GM06990 (cell line): ENCODE measurements around the gene FA2H.
"Not testable (repeated sequence)": the region's sequence is repeated elsewhere in the genome, so short reads cannot be mapped to it uniquely, and the experiment has no call there.

ENCODE experiments used
- DNase-seq: peaks from one replicate; pipeline ENCODE4 v3.0.0-alpha.2; 2011; ENCODE audit not compliant: insufficient read length; ENCODE audit errors: extremely low read depth
- H3K27me3 ChIP-seq: replicated peaks from 2 replicates; pipeline ENCODE4 v1.6.0; 2011; ENCODE audit warnings: low read length; ENCODE audit not compliant: control insufficient read depth, insufficient read depth
- H3K36me3 ChIP-seq: 2 replicates; pipeline ENCODE4 v1.5.1; 2011; ENCODE audit warnings: low read length; ENCODE audit not compliant: control insufficient read depth, insufficient read depth
- H3K4me3 ChIP-seq: replicated peaks from 2 replicates; pipeline ENCODE4 v1.5.1; 2011; ENCODE audit warnings: low read depth, mild to moderate bottlenecking, control low read depth, low read length
- TF ChIP-seq, protein P1 (sequence below): IDR thresholded peaks from 2 replicates; pipeline ENCODE4 v1.5.1; 2011; ENCODE audit warnings: low read length, control low read depth, mild to moderate bottlenecking, inconsistent platforms; ENCODE audit not compliant: insufficient read depth, poor library complexity, severe bottlenecking

The FA2H gene

GRCh38 chr16:74767749-74768148, 6.9 kb downstream of the FA2H start:
- H3K36me3 ChIP-seq: no peaks in the 10 kb centered on the region
- TF ChIP-seq, protein P1, sequence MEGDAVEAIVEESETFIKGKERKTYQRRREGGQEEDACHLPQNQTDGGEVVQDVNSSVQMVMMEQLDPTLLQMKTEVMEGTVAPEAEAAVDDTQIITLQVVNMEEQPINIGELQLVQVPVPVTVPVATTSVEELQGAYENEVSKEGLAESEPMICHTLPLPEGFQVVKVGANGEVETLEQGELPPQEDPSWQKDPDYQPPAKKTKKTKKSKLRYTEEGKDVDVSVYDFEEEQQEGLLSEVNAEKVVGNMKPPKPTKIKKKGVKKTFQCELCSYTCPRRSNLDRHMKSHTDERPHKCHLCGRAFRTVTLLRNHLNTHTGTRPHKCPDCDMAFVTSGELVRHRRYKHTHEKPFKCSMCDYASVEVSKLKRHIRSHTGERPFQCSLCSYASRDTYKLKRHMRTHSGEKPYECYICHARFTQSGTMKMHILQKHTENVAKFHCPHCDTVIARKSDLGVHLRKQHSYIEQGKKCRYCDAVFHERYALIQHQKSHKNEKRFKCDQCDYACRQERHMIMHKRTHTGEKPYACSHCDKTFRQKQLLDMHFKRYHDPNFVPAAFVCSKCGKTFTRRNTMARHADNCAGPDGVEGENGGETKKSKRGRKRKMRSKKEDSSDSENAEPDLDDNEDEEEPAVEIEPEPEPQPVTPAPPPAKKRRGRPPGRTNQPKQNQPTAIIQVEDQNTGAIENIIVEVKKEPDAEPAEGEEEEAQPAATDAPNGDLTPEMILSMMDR: no peak
- no peak for DNase-seq
- H3K4me3 ChIP-seq: no peak overlapping the region
- H3K27me3 ChIP-seq: no peaks in the 10 kb centered on the region

DNA sequence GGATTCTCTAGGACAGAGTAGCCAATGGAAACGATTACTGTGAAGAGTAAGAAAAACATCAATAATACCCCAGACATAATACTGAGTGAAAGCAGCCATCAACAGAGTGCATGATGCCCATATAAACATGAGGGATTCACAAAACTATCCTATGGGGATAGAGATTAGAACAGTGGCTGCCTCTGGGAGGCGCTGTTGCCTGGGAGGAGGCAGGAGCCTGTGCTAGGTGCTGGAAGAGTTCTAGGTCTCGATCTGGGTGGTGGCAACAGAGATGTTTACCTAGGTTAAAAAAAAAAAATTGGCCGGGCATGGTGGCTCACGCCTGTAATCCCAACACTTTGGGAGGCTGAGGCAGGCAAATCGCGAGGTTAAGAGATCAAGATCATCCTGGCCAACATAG, 7.9 kb downstream of the FA2H start:
- H3K36me3 ChIP-seq: no peaks in the 10 kb centered on the region
- no peak overlapping the region for H3K4me3 ChIP-seq
- DNase-seq: no peak
- no peaks in the 10 kb centered on the region for H3K27me3 ChIP-seq
- TF ChIP-seq, protein P1: peak; percentile 49

- not testable (repeated sequence) for H3K36me3 ChIP-seq, H3K27me3 ChIP-seq, DNase-seq, H3K4me3 ChIP-seq
Measured at GRCh38 chr16:74764184-74764583, 10.4 kb downstream of the FA2H start.

- DNase-seq: no peak
- H3K27me3 ChIP-seq: no peaks in the 10 kb centered on the region
- H3K36me3 ChIP-seq: no peaks in the 10 kb centered on the region
- TF ChIP-seq, protein P1: no peak
- no peak overlapping the region for H3K4me3 ChIP-seq
Measured at GRCh38 chr16:74761665-74762064, 13.0 kb downstream of the FA2H start.

DNA sequence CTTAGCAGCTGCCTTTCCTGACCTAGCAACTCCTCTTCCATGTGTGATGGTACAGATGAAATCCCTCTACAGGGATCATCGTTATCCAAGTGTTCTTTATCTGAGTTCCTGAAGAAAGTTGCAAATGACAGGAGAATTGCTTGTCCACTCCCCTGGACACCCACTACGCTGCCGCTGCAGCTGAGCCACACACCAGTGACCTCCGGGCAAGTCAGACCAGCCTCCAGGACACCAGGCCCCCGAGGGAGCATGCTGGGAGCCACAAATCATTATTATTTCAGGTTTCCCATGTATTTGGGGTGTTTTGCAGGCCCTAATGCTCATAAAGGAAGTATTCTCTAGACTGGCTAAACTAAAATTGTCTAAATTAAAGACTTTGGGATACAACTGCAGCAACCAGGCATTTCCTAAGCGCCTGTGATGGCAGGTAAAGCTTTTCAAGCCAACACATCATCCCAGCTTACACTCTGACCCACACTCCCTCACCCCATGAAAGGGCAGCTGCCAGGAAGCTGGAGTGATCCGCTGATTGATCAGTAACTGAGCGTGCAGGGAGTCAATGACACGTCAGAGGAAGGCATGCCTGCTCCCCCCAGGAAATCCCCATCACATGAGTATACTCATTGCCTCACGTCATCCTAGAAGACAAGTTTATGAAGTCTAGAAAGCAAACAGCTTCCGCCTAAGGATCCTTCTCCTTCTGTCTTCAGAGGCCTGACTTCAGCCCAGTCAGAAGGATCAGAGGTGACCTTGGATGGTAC, 14.4 kb downstream of the FA2H start:
- Histone ChIP-seq H3K27me3 (no peaks in the 10 kb centered on the region), H3K36me3 (no peaks in the 10 kb centered on the region), H3K4me3 (no peak overlapping the region)
- no peak for DNase-seq
- TF ChIP-seq, protein P1: no peak

DNA sequence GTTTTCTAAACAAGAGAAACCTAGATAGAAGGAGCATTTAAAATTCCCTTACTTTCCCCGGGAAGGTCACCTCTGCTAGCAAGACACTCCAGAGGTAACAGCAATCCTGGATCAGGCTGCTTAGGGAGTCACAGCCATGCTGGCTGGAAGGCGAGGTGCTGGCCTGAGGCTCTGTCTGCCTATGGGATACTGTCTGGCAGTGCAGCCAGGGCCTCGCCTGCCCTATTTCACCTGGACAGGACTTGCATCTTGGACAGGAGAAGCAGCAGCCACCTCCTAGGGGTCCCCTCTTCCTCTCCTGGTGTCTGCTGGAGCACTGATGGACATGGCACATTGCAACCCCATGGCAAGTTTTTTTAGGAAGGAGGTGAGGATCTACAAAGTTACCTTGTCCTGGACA, 15.1 kb downstream of the FA2H start:
- TF ChIP-seq, protein P1: no peak

More for the DNA sequence above, 15.1 kb downstream of the FA2H start:
- no peak for DNase-seq
- Histone ChIP-seq H3K36me3 (no peaks in the 10 kb centered on the region), H3K4me3 (no peak overlapping the region), H3K27me3 (no peaks in the 10 kb centered on the region)
